PC-3 (cell line): ENCODE measurements around the gene CCDC87. TPM values are rescaled to one million over a fixed set of nuclear protein-coding genes. Genes with fewer than 3 reads are reported as not detected.

Experiments
- ATAC-seq: fragments of 200-7000 bp; cut with Tn5 transposase; 2 replicates; pipeline ENCODE4 v1.9.1; 2020; ENCODE audit warnings: mild to moderate bottlenecking, moderate library complexity
- BruUV-seq: library from RNA; stranded (reverse); fragments of 400-500 nt; replicated peaks from 2 replicates; lab custom pipeline; 2021; lab: Mats Ljungman, UMichigan
- CTCF ChIA-PET: fragments of 300-600 bp; sonication (Branson Sonifier 250); formaldehyde crosslinking; loops from one replicate; lab custom pipeline; 2022; ENCODE audit warnings: antibody characterized with exemption; lab: Charles Lee
- POLR2A ChIA-PET: fragments of 300-600 bp; sonication (Branson Sonifier 250); formaldehyde crosslinking; loops from one replicate; lab custom pipeline; 2022; ENCODE audit warnings: antibody characterized with exemption; ENCODE audit not compliant: unreplicated experiment; lab: Charles Lee
- DNase-seq: peaks from one replicate; pipeline ENCODE4 v3.0.0-alpha.2; 2015
- H2AFZ ChIP-seq: fragments of 300-600 bp; sonication (generic); 2 replicates; pipeline ENCODE4 v1.6.0; 2016; ENCODE audit warnings: antibody characterized with exemption, low read length
- H3F3A ChIP-seq: fragments of 300-600 bp; sonication (generic); one replicate; pipeline ENCODE4 v1.6.0; 2017; ENCODE audit warnings: antibody characterized with exemption, low read length, control low read depth, mild to moderate bottlenecking; ENCODE audit not compliant: unreplicated experiment
- H3K27ac ChIP-seq: fragments of 300-600 bp; sonication (generic); 2 replicates; pipeline ENCODE4 v1.5.1; 2016; ENCODE audit warnings: mild to moderate bottlenecking, low read length
- H3K27me3 ChIP-seq: fragments of 300-600 bp; sonication (generic); 2 replicates; pipeline ENCODE4 v1.6.1; 2016; ENCODE audit warnings: low read length, mixed read lengths
- H3K36me3 ChIP-seq: fragments of 300-600 bp; sonication (generic); 2 replicates; pipeline ENCODE4 v1.6.1; 2016; ENCODE audit warnings: low read depth, mixed run types, low read length, mixed read lengths
- H3K4me1 ChIP-seq: fragments of 300-600 bp; sonication (generic); 2 replicates; pipeline ENCODE4 v1.5.1; 2016; ENCODE audit warnings: low read length; ENCODE audit not compliant: insufficient read depth
- H3K4me2 ChIP-seq: fragments of 300-600 bp; sonication (generic); 2 replicates; pipeline ENCODE4 v1.6.0; 2016; ENCODE audit warnings: low read length
- H3K4me3 ChIP-seq: fragments of 300-600 bp; sonication (generic); 2 replicates; pipeline ENCODE4 v1.5.1; 2016; ENCODE audit warnings: mild to moderate bottlenecking, low read length, mixed read lengths
- H3K79me2 ChIP-seq: fragments of 300-600 bp; sonication (generic); 2 replicates; pipeline ENCODE4 v1.6.1; 2017; ENCODE audit warnings: low read length, mixed read lengths
- H3K9ac ChIP-seq: fragments of 300-600 bp; sonication (generic); 2 replicates; pipeline ENCODE4 v1.6.0; 2016; ENCODE audit warnings: mild to moderate bottlenecking, low read length
- H3K9me2 ChIP-seq: fragments of 300-600 bp; sonication (generic); replicated peaks from 2 replicates; pipeline ENCODE4 v1.6.1; 2016; ENCODE audit warnings: mixed run types, low read length, mixed read lengths
- H3K9me3 ChIP-seq: fragments of 300-600 bp; sonication (generic); 2 replicates; pipeline ENCODE4 v1.6.1; 2016; ENCODE audit warnings: low read length, mixed read lengths
- H4K20me1 ChIP-seq: fragments of 300-600 bp; sonication (generic); 2 replicates; pipeline ENCODE4 v1.6.1; 2016; ENCODE audit warnings: low read length, mixed read lengths
- EZH2 ChIP-seq: fragments of 300-600 bp; sonication (generic); IDR thresholded peaks from one replicate; pipeline ENCODE4 v1.6.1; 2017; ENCODE audit warnings: antibody characterized with exemption, mild to moderate bottlenecking, low read length; ENCODE audit not compliant: unreplicated experiment
- EZH2phosphoT487 ChIP-seq: fragments of 300-600 bp; sonication (generic); IDR thresholded peaks from 2 replicates; pipeline ENCODE4 v1.6.1; 2018; ENCODE audit warnings: mild to moderate bottlenecking, antibody characterized with exemption, low read length, borderline replicate concordance
- intact Hi-C: fragments of 100-400 bp; cut with micrococcal nuclease; formaldehyde crosslinking; loops from 2 replicates; pipeline ENCODE4 v1.9.0; 2023
- total RNA-seq: library from RNA; depleted of rRNA; stranded (reverse); fragments of >200 nt; gene quantifications from 2 replicates; pipeline ENCODE4 v1.2.3, GENCODE V29; 2014
- TF ChIP-seq, protein P1 (sequence below): fragments of 300-600 bp; sonication (generic); conservative IDR thresholded peaks from 2 replicates; pipeline ENCODE4 v1.5.1; 2017; ENCODE audit warnings: antibody characterized with exemption, low read depth, mild to moderate bottlenecking, low read length

The CCDC87 gene
- total RNA-seq, 1 experiment from 2014 or later: 0.69 TPM

DNA sequence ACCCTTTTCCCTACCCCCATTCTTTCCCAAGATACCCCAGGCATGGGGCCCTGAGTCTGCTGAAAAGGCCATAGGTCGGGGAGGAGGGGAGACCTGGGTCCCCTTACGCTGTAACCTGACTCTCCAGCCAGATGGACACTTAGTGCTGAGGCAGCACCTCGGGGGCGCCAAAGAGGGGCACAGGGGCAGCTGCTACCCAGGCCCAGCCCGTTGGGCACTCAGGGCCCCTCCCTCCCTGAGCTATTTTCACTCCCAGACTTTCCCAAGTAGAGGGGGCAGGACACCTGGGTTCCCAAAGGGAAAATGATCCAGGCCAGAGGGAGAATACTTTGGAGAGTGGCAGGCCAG lies 45.2 kb downstream of the CCDC87 start:
- intact Hi-C loops: loop anchor here (2.0 kb wide), 1 partner anchor 69 kb away; the partner anchor contains the start of gene RBM14

DNA sequence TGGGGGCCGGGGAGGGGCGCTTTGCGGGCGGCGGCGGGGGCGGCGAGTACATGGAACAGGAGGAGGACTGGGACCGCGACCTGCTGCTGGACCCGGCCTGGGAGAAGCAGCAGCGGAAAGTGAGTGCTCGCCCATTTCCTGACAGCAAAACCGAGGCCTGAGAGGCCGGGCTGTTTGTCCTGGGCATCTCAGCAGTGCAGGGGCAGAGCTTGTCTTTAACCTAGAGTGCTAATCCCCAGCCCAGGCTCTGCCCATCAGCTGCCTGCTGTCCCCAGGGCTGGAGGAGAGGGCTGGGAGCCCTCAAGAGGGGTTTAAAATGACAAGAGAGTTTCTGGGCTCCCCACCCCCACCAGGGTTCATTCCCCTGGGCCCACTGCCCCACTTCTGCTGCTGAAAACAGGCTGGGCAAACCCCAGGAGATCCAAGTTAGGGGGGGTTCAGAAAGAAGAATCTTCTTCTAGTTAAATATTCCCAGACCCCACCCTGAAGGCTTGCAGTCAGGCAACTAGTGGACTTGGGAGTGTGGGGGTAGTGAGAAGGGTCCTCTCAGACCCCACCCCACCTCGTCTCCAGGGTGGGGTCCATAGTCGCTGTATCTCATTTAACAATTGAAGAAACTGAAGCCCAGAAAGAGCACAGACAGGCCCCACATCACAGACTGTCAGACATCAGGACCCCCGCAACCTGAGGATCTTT lies 45.7 kb downstream of the CCDC87 start:
- ChIA-PET CTCF (no interaction called here), POLR2A (no interaction called here)
- H3K9me3 ChIP-seq: no peaks in the 10 kb centered on the region
- peak overlapping the region; percentile 88 for H3K4me2 ChIP-seq
- H3K27ac ChIP-seq: no peak overlapping the region
- no peaks in the 10 kb centered on the region for H3F3A ChIP-seq
- H3K9me2 ChIP-seq: no peaks in the 10 kb centered on the region
- no peak overlapping the region; the same call in 1 of the 2 replicates for H3K4me3 ChIP-seq
- peaks cover 17% of the 10 kb centered on the region for H3K4me1 ChIP-seq
- intact Hi-C loops: loop anchor here (1.0 to 2.0 kb wide), 2 partner anchors 45 to 70 kb away; partner anchors contain the start of gene RBM14
- no peaks in the 10 kb centered on the region for H4K20me1 ChIP-seq
- no peak for ATAC-seq
- H2AFZ ChIP-seq: peak overlapping the region; percentile 96; the same call in 1 of the 2 replicates
- H3K27me3 ChIP-seq: no peaks in the 10 kb centered on the region
- no TSS peak for BruUV-seq
- no peak overlapping the region for H3K9ac ChIP-seq
- TF ChIP-seq EZH2: no peak
- TF ChIP-seq, protein P1, sequence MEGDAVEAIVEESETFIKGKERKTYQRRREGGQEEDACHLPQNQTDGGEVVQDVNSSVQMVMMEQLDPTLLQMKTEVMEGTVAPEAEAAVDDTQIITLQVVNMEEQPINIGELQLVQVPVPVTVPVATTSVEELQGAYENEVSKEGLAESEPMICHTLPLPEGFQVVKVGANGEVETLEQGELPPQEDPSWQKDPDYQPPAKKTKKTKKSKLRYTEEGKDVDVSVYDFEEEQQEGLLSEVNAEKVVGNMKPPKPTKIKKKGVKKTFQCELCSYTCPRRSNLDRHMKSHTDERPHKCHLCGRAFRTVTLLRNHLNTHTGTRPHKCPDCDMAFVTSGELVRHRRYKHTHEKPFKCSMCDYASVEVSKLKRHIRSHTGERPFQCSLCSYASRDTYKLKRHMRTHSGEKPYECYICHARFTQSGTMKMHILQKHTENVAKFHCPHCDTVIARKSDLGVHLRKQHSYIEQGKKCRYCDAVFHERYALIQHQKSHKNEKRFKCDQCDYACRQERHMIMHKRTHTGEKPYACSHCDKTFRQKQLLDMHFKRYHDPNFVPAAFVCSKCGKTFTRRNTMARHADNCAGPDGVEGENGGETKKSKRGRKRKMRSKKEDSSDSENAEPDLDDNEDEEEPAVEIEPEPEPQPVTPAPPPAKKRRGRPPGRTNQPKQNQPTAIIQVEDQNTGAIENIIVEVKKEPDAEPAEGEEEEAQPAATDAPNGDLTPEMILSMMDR: no peak
- TF ChIP-seq EZH2phosphoT487: no peak
- 0 out of 2 replicates have a peak, but pooled peaks cover 4% of the 10 kb centered on the region for H3K79me2 ChIP-seq
- DNase-seq: no peak
- H3K36me3 ChIP-seq: no peaks in the 10 kb centered on the region

More for the DNA sequence above, 45.2 kb downstream of the CCDC87 start:
- H3K4me3 ChIP-seq: no peak overlapping the region
- ATAC-seq (no peak), DNase-seq (no peak)
- H4K20me1 ChIP-seq: no peaks in the 10 kb centered on the region
- ChIA-PET CTCF (no interaction called here), POLR2A (no interaction called here)
- H3K9ac ChIP-seq: no peak overlapping the region
- H3K27ac ChIP-seq: no peak overlapping the region
- H3K4me2 ChIP-seq: no peak overlapping the region
- H2AFZ ChIP-seq: no peak overlapping the region
- H3K27me3 ChIP-seq: no peaks in the 10 kb centered on the region
- TF ChIP-seq, protein P1: no peak
- TF ChIP-seq EZH2: no peak
- no peak for TF ChIP-seq EZH2phosphoT487
- no peaks in the 10 kb centered on the region for H3K9me2 ChIP-seq
- H3K4me1 ChIP-seq: peaks cover 12% of the 10 kb centered on the region
- 0 out of 2 replicates have a peak, but pooled peaks cover 4% of the 10 kb centered on the region for H3K79me2 ChIP-seq
- H3F3A ChIP-seq: no peaks in the 10 kb centered on the region
- H3K36me3 ChIP-seq: no peaks in the 10 kb centered on the region
- H3K9me3 ChIP-seq: no peaks in the 10 kb centered on the region
- no TSS peak for BruUV-seq
